Stimulated activated CD8-positive, alpha-beta memory T cell treated with anti-CD3 and anti-CD28 coated beads, Interleukin-12 subunit alpha, Interleukin-12 subunit beta, amount 100 ng/mL, for 24 hours (primary cell): ENCODE data around the gene SOCS7.

Source experiments
- DNase-seq: peaks from one replicate; pipeline ENCODE4 v3.0.0-alpha.2; 2020; ENCODE audit errors: extremely low read depth

The SOCS7 gene

GRCh38 chr17:38442548-38442947 is 90.9 kb downstream of the SOCS7 start:
- DNase-seq, result no peak

DNA sequence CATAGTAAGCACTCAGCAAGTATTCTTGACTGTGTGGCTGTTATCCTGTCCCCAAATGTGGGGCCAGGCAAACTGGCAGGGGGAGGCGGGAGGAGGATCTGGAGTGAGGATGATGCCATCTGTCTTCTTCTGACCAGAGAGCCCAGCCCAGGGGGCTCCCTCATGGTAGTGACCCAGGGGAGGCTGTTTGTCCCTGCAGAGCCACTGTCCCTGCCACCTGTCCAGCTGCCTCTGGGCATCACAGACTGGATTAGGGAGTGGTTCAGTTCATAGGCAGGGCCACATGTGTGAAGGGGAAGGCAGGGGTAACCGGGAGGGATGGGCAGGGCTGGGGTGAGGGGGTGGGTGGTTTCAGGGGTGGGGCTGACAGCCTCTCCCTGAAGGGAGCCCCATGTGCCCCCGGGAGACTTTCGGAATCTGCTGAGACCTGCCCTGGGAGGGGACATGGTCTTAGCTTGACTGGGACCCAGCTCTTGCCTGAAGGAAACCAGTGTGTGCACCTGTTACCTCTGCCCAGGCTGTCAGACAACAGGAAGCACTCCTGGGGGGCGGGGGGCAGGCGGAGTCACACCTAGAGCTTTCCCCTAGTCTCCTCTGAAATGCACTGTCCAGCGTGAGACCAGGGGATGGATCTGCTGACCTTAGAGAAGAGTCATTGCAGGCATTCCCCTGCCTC is 91.8 kb downstream of the SOCS7 start:
- DNase-seq, result no peak

- DNase-seq, result no peak
Observed at GRCh38 chr17:38444151-38444550, 92.5 kb downstream of the SOCS7 start.

GRCh38 chr17:38447502-38448085 is 96.0 kb downstream of the SOCS7 start:
- no peak for DNase-seq

DNA sequence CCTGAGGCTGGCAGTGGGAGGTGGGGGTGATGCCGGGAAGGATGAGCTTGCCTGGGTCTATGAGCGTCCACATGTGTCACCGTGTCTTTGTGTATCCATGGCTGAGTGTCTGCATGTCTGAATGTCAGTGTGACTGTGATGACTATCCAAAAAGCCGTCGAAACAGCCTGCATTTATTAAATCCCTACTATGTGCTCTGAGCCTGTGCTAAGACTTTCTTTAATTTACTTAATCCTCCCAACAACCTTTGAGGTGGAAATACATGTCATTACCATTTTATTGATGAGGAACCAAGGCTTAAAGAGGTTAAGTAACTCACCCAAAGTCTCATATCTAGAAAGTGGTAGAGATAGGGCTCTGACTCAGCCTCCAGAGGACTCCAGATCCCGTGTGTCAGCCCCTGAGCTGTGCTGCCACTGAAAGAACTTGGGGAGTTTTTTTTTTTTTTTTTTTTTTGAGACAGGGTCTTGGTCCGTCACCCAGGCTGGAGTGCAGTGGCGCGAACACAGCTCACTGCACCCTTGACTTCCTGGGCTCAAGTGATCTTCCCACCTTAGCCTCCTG is 96.6 kb downstream of the SOCS7 start:
- DNase-seq, result no peak

DNA sequence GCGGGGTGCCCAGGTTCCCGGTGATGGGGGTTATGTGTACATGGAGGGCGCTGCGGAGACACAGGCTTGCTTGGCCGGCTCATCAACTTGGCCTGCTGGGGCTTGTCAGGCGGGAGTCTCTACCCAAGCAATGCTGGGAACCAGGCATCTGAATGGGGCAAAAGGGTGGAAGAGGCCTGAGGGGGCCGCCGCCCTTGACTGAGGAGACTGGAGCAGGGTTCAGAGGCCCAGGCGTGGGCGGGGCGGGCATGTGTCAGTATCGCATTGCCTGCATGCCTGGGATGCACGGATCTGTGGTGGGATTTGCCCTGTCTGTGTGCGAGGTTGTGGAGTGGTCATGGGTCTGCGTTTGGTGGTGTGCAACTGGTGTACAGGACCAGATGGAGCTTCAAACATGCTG is 97.7 kb downstream of the SOCS7 start:
- no peak for DNase-seq

- no peak for DNase-seq
Observed at GRCh38 chr17:38450557-38451029, 98.9 kb downstream of the SOCS7 start.

GRCh38 chr17:38451030-38451839 is 99.6 kb downstream of the SOCS7 start:
- DNase-seq, result no peak

- DNase-seq, result no peak
Observed at GRCh38 chr17:38451840-38452529, 100.3 kb downstream of the SOCS7 start.

DNA sequence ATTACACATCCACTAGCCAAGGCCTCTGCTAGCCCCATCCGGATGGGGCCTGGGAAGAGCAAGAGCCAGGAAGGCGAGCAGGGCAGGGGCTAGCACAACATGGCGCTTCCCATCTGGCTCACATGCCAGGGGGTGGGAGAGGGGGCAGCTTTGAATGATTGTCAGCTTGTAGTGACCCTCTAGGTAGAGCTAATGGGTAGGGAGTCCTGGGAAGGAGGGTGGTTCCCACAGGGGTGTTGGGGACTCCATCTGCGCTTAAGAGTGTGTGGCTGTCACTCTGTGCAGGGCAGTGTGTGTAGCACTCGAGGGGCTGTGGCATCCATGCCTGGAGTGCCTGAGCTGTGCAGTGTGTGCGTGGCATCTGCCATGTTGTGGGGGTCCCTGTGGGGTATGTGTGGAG is 101.1 kb downstream of the SOCS7 start:
- no peak for DNase-seq

- no peak for DNase-seq
Observed at GRCh38 chr17:38453951-38454421, 102.3 kb downstream of the SOCS7 start.

DNA sequence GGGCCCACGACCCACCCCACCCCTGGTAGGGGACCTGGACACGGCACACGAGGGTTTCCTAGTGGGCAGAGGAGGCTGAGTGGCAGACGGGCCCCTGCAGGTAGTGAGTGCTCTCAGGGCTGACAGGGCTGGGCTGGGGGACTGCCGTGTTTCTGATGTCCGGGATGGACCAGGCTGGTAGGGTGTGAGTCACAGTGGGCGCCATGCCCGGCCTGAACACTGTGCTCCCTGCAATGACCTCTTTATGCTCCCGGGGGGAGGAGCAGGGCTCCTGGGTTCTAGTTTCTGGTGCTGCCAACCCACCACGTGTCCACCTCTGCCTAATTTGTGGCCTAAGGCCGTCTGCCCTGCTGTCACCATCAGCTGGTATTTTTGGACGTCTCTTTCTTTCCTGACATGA is 102.9 kb downstream of the SOCS7 start:
- DNase-seq, result no peak
